ENCODE results near the gene PATE3.

The PATE3 gene

GRCh38 chr11:125787827-125788226 is at the start of gene PATE3:
TSS of gene PATE3 (plus strand) at chr11:125788127. CDS start at chr11:125788152, 25 bp downstream.
- H3K4me3 ChIP-seq (ENCODE audit: low read depth, low read length): no peak within 1 kb of the TSS

DNA sequence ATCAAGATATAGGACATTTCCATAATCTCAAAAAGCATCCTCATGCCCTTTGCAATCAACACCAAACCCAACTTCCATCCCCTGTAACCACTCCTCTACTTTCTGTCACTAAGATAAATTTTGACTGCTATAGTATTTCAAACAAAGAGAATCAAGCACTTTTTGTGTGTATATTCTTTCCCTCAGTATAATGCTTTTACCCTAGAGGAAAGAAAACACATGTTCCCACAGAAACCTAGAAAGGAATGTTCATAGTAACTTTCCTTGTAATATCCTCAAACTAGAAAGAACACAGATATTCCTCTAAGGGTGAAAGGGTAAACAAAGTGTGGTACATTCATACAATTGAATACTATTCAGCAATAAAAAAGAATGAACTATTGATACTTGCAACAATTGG is 47.3 kb upstream of the PATE3 start:
- H3K4me3 ChIP-seq (ENCODE audit: low read depth, low read length): no peak overlapping the region

GRCh38 chr11:125743681-125744080 is 44.2 kb upstream of the PATE3 start:
- no peak overlapping the region for H3K4me3 ChIP-seq (ENCODE audit: low read depth, low read length)

- no peak within 1 kb of the TSS for H3K4me3 ChIP-seq (ENCODE audit: low read depth, low read length)
Measured at GRCh38 chr11:125745979-125746378, 41.9 kb upstream of the PATE3 start, which contains the start of gene PATE1. TSS of gene PATE1 (plus strand) at chr11:125746279. CDS start at chr11:125746305, 26 bp downstream.

DNA sequence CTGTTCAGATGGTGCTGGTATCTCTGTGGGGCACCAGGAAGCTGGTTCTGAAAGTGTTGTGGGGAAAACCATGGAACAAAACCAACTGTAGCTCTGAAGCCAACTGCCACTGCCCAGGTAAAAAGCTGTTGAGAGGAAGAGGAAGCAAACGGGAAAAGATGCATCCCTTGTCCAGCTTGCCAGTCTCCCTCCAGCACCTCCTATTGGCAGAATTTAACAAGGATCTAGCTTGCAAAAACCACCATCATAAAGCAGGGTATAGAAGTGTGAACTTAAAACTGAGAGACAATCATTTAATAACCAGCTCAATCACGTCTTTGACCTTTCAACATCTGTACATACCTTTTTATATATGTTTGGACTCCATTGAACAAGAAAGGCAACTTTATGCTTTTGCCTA is 37.3 kb upstream of the PATE3 start:
- no peak overlapping the region for H3K4me3 ChIP-seq (ENCODE audit: low read depth, low read length)

GRCh38 chr11:125756050-125756449 is 31.9 kb upstream of the PATE3 start:
- no peak overlapping the region for H3K4me3 ChIP-seq (ENCODE audit: low read depth, low read length)

DNA sequence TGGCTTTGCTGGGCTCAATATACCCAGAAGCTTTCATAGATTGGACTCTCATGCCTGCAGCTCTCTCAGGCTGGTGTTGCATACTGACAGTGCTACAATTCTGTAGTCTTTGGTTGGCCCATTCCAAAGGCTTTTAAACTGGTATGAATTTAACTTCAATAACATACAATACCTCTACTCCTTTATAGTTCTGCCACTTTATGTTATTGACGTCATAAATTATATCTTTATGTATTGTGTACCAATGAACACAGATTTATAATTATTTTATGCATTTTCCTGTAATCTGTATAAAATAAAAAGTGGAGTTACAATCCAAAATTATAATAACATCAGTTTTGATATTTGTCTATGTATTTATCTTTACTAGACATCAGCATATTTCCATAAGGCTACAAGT is 25.5 kb upstream of the PATE3 start:
- H3K4me3 ChIP-seq (ENCODE audit: low read depth, low read length): no peak overlapping the region

DNA sequence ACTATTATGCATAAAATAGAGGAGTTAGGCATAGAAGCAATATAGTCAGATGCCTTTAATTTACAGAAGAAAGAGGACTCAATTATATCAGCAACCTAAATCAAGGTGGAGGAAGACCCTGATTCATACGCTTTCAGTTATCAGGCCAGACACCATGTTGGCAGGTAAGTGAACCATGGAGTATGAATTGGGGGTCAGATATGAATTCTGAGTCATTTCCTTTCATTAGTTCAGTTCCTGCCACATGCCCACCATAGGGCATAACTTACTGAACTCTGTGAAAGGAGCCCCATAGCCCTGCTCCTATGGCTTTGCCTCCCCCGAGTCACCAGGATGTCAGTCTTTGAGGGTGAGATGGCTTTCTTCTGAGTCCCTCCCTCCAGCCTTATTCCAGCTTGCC is 24.4 kb upstream of the PATE3 start:
- no peak overlapping the region for H3K4me3 ChIP-seq (ENCODE audit: low read depth, low read length)

DNA sequence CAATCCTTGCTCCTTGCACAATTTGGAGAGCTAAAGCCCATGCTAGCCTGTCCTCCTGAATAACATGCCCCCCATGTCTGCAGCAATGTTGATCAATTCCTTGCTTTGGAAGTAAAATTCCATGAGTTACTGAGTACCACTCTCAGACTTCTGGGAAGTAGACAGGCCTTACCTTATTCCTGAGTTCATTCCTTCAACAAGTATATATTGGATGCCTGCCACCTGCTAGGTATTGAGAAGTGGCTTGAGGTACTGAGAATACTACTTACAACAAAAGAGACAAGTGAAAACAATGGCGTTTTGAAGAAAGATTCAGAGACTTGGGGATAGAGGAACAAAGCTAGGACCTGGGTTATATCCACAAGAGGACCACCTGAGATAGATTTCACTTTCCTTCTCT is 21.7 kb upstream of the PATE3 start:
- no peak overlapping the region for H3K4me3 ChIP-seq (ENCODE audit: low read depth, low read length)

DNA sequence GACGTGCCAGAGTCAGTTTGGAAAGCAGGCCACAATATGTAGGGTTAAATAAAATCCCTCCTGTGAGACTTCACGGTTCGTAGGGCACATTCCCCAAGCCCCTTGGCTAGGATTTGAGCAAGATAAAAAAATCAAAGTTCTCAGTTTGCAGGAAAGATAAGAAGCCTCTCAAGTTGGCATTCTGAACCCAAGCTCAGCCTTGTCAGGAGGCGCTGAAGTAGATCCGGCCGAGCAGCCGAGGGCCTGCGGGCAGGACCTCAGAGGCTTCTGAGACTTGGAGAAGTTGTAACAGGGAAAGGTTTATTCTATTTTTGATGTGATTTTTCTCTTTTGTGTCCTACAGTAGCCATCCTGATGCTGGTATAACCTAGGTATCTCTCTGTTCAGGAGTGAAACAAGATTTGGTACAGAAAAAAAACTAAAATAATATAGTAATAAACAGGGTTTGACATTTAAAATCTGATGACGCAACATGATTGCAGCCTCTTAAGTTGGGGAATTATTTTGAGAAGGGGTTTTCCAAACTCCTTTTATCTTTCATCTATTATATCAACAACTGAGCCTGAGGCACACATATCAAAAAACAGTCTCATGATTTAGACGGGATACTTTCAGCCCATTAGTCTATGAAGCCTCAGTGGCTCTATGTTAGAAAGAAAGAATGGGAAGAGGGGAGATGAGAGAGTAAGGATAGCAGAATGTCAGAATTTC is 19.4 kb upstream of the PATE3 start:
- H3K4me3 ChIP-seq (ENCODE audit: low read depth, low read length): no peak overlapping the region

- H3K4me3 ChIP-seq (ENCODE audit: low read depth, low read length): no peak overlapping the region
Measured at GRCh38 chr11:125770583-125770982, 17.3 kb upstream of the PATE3 start.

GRCh38 chr11:125772834-125773505 is 15.0 kb upstream of the PATE3 start:
- H3K4me3 ChIP-seq (ENCODE audit: low read depth, low read length): no peak overlapping the region

DNA sequence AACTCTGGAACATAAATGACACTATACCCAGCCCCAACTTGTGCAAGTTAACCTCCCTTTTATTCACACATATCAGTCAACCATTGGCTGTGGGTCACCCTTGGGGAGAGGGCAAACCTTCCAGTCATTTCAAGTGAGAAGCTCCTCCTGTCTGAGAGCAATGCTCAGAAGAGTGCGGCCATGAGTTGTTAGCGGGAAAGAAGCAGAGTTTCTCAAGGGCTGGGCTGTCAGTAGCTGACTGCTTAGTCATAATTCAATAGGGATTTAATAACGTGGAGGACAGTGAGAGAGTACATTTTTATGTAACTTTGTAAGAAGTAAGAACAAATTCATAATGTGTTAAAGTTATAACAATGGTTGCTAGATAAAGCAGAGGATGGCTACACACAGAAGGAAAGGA is 14.4 kb upstream of the PATE3 start:
- H3K4me3 ChIP-seq (ENCODE audit: low read depth, low read length): no peak overlapping the region

DNA sequence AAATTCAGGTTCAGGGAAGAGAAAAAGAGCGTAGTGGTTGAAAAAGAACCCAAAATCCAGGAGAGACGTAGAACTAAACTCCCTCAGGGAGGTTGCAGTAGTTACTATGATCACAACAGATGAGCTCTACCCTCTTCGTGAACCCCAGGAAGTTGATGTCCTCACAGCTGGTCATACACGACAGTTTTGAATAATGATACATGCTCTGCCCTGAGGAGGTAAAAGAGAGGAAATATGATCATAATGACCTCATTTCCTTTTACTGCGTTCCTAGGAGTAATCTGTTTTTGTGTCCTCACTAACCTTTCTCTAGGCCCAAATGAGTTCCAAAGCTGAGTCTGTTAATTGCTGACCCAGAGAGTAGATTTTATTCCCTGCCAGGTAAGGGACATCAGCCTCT is 10.6 kb upstream of the PATE3 start:
- H3K4me3 ChIP-seq (ENCODE audit: low read depth, low read length): no peak overlapping the region

DNA sequence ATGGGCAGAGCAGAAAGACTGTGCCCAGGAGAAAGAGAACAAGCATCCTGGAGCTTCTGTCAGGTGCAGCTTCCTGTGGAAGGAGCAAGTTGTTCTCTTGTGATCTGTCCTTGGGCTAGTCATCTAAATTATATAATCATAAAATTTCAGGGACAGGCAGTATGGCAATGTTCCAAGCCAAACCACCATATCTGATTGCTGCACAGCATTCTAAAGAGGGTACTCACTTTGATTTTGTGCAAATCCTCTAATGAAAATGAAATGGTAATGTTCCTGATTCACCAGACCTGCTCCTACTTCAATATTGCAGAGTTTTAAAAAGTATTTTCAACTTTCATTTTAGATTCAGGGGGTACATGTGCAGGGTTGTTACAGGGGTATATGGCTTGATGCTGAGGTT is 9.2 kb upstream of the PATE3 start, which contains the start of gene PATE2:
Gene PATE2, minus strand, starts transcription at position 101 of the 400 bp plus-strand sequence. Its CDS starts 55 bp downstream, at position 46.
- no peak within 1 kb of the TSS for H3K4me3 ChIP-seq (ENCODE audit: low read depth, low read length)

DNA sequence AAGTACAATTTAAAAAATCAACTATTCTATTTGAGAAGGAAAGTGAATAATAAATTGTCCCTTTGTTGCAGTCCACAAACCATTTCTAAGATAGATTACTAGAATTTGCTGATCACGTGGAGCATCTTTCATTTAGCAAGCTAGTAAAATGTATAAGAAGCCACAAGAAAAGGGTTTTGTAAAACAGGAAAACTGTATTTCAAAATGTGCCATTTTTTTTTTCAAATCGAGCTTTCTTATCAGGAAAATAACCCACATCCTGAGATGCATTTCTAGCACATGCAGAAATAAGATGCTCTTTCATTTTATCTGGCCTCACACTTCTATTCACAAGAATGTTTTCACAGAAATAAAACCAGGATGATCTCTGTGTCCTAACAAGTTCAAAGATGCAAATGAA is 3.2 kb upstream of the PATE3 start:
- no peak overlapping the region for H3K4me3 ChIP-seq (ENCODE audit: low read depth, low read length)

DNA sequence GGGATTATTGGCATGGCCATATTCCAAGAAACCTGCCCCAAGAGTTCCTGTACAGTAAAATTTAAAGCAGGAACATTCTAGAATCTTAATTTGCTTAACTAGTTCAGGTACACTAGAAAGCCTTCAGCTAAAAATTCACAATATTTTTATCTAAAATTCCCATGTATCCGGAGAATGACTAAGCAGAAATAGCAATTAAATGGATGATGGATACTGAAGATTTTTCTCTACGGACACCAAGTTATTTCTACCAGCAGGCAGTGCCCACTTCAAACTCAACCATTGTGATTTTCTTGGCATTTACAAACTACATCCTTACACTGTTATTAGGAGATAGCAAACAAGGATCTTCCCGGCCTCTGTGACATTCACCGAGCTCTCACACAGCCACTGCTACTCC is 2.9 kb downstream of the PATE3 start:
- H3K4me3 ChIP-seq (ENCODE audit: low read depth, low read length): no peak overlapping the region

DNA sequence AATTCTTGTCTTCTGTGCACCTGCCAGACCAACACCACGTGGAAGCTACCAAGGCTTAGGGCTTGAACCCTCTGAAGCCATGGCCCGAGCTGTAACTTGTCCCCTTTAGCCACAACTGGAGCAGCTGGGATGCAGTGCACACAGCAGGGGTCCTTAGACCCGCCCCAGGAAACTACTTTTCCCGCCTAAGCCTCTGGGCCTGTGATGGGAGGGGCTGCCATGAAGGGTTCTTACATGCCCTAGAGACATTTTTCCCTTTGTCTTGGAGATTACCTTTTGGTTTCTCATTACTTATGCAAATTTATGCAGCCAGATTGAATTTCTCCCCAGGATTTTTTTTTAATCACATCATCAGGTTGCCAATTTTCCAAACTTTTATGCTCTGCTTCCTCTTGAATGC is 9.7 kb downstream of the PATE3 start:
- no peak overlapping the region for H3K4me3 ChIP-seq (ENCODE audit: low read depth, low read length)

- no peak overlapping the region for H3K4me3 ChIP-seq (ENCODE audit: low read depth, low read length)
Measured at GRCh38 chr11:125799808-125800207, 11.9 kb downstream of the PATE3 start.

DNA sequence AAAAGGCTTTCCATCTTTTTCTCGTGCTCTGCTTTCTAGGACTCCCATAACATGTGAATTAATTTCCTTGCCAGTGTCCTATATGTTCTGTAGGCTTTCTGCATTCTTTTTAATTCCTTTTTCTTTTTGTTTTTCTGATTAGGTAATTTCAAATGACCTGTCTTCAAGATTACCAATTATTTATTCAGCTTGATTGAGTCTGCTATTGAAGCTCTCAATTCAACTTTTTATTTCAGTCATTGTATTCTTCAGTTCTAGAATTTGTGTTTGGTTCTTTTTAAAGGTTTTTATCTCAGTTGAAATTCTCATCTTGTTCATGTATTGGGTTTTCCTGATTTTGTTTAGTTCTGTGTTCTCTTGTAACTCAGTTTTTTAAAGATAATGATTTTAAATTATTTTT is 14.5 kb downstream of the PATE3 start:
- H3K4me3 ChIP-seq (ENCODE audit: low read depth, low read length): no peak overlapping the region

DNA sequence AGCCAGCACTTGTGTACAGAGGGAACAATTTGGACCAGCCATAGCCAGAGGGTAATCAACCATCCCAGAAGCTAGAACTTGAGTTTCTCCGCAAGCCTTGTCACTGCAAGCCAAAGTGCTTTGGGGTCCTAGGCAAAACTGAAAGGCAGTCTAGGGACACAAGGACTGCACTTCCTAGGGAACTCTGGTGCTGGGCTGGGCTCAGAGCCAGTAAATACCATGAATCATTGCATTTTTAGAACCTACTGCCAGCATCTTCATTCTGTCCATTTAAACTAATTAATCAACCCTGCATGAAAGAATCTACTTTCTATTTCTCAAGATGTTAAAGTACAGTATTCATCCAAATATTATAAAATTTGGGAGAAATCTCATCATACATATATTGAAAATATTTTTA is 20.0 kb downstream of the PATE3 start:
- H3K4me3 ChIP-seq (ENCODE audit: low read depth, low read length): no peak overlapping the region

DNA sequence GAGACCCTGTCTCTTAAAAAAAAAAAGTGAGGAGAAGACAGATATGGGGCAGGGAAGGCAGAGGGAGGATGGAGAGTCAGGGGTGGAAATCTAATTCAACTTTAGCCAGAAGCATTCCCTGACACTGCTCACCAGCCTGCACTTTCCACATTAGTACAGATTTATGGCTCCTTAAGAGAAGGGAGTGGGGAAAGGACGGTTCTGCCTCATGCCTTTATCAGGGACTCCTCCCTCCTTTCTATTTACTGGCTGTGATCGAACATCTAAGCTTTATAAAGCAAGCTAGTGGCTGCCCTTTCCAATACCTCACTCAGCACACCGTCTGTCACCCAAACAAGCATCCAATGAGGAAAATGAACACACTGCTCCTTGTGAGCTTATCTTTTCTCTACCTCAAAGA is 45.1 kb downstream of the PATE3 start, which contains the start of gene PATE4:
Gene PATE4, plus strand, starts transcription at position 301 of the 400 bp plus-strand sequence. Its CDS starts 44 bp downstream, at position 345.
- no peak within 1 kb of the TSS for H3K4me3 ChIP-seq (ENCODE audit: low read depth, low read length)

All from iPS-11a (cell line).